Heart right ventricle (tissue), 16 donors: ENCODE measurements around the gene TCTN1. TPM values are rescaled to one million over a fixed set of nuclear protein-coding genes. Genes with fewer than 3 reads are reported as not detected.

Experiments used
- ATAC-seq, 8 donors: fragments of 200-7000 bp; cut with Tn5 transposase; one replicate each; pipeline ENCODE4 v1.9.1; 2020; ENCODE audit warnings: mild to moderate bottlenecking in 8 of 8, moderate library complexity in 8 of 8, moderate number of reproducible peaks in 1 of 8
- DNase-seq, 2 donors: peaks; one replicate each; pipeline ENCODE4 v3.0.0-alpha.2; 2020
- H3K27ac ChIP-seq, 10 donors: fragments of 200-600 bp; sonication (generic) in 2 of 10; one replicate each; pipeline versions ENCODE4 v1.5.0 to v1.8.0; 2020 to 2022; ENCODE audit warnings: mild to moderate bottlenecking in 3 of 10
- H3K27me3 ChIP-seq, 7 donors: fragments of 200-600 bp; one replicate each; pipeline ENCODE4 v1.8.0; 2021 to 2022; ENCODE audit warnings: mild to moderate bottlenecking in 2 of 7
- H3K36me3 ChIP-seq, 9 donors: fragments of 200-600 bp; sonication (generic) in 1 of 9; one replicate each; pipeline versions ENCODE4 v1.5.0 to v1.8.0; 2020 to 2022; ENCODE audit warnings: mild to moderate bottlenecking in 2 of 9
- H3K4me1 ChIP-seq, 9 donors: fragments of 200-600 bp; sonication (generic) in 1 of 9; one replicate each; pipeline versions ENCODE4 v1.5.0 to v1.8.0; 2020 to 2022; ENCODE audit warnings: mild to moderate bottlenecking in 4 of 9
- H3K4me3 ChIP-seq, 10 donors: fragments of 200-600 bp; sonication (generic) in 2 of 10; one replicate each; pipeline versions ENCODE4 v1.5.0 to v1.8.0; 2020 to 2022; ENCODE audit warnings: mild to moderate bottlenecking in 7 of 10, moderate library complexity in 2 of 10
- H3K9me3 ChIP-seq, 11 donors: fragments of 200-600 bp in 10 of 11; sonication (generic) in 2 of 11; one replicate each; pipeline versions ENCODE4 v1.5.0 to v1.8.0; 2013 to 2022; ENCODE audit warnings: mild to moderate bottlenecking in 2 of 11, control low read depth in 1 of 11, moderate library complexity in 1 of 11
- CTCF ChIP-seq, 9 donors: fragments of 200-600 bp; sonication (generic) in 2 of 9; IDR thresholded peaks; one replicate each; pipeline versions ENCODE4 v1.5.0 to v1.8.0; 2021 to 2022; ENCODE audit warnings: antibody characterized with exemption in 9 of 9, mild to moderate bottlenecking in 5 of 9, moderate library complexity in 1 of 9
- WGBS, 2 donors: extraction: QIAGEN DNeasy Blood & Tissue Kit; methylation state at CpG; one replicate each; pipeline ENCODE4 v1.1.7; 2013; ENCODE audit warnings: inconsistent platforms in 1 of 2; 5-methylcytosine and 5-hydroxymethylcytosine counted together
- intact Hi-C, 10 donors: fragments of 100-400 bp; cut with DNase I; formaldehyde crosslinking; loops; one replicate each; pipeline versions ENCODE4 v1.11.1 to v1.14.2; 2022
- polyA plus RNA-seq, 2 donors: library from polyadenylated mRNA; stranded (reverse); fragments of 200-250 nt; gene quantifications; one replicate each; pipeline ENCODE4 v1.2.3, GENCODE V29; 2013
- total RNA-seq, 10 donors: library from RNA; stranded (reverse); fragmentation: NEBNext Ultra II Directional in 3 of 10; extraction: Animal tissue kit (Norgen Biotek cat#: 25700) in 3 of 10; gene quantifications; one replicate each; pipeline versions ENCODE4 v1.2.1 to v1.2.4, GENCODE V29; 2021 to 2023
- donor health status: Arrhythmogenic right ventricular cardiomyopathy.
- donor health status: ischemic (EF 13 %, LVEDD 7.1; RV severe dilation, severe dysfunction).
- donor health status: healthy with polysubstance abuse.
- donor health status: DM: no; HTN: yes; CAD: no.
- donor health status: DM: no; HTN: no; CAD: no.
- donor health status: ischemic (EF 25% LVEDD 6.9; RV normal size, moderate dysfunction).
- donor health status: ischemic (EF 25% LVEDD 5.7; RV mildly dilated, moderate dysfunction).
- donor health status: healthy.
- donor health status: DM: yes; HTN: yes; CAD: no.
- donor health status: Ischemic cardiomyopathy.
- donor health status: ischemic (EF 35%, LVEDD 5.7; RV mildly dilated, moderate dysfunction).
- donor health status: nonischemic (EF 11% LVEDD 7.7; RV severe dilation, severe dysfunction).
- donor health status: DM: yes; HTN: yes; CAD: no.
- donor health status: PGD.
- donor health status: ischemic (EF 29% LVEDD 5.4; RV normal size, mild dysfunction).
- donor health status: nonischemic (EF 23%, LVEDD 6.1; RV moderate dilation, normal function).

Gene TCTN1
- total and polyA plus RNA-seq, 12 donors = 14.2 to 49.6 (median 25.2) TPM

DNA sequence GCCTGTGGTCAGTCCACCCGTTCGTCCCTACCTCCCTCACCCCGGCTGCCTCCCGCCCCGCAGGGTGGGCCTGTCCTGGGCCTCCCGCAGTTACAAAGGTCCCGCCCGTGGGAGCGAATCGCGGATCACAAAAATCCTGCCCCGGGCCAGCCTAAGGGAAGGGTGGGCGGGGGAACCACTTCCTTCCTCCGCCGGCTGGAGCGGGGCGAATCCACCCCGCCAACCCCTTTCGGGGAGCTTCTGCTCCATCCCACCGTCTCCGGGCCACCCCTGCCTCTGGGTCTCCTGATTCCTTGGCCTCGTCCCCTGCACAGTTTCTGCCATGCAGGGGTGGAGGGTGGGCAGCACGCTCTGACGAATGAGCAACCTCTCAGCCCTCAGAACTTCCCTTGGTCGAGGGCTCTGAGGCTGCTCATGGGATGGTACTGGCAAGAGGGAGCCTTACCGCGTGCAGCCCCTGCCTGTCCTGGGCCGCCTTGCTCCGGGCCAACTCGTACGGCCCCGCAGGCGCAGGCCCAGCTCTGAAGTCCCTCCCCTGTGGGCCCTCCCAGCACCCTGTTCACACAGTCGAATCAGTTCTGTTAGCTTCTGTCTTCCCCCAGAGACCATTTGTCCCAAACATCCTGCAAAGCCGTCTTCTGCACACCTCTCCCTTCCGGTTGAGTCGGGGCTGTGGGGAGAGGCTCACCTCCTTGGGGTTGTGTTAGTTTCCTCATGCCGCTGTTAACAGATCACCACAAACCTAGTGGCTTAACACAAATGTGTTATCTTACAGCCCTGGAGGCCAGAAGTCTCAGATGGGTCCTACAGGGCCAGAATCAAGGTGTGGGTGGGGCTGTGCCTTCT is 75.6 kb downstream of the TCTN1 start:
- Histone ChIP-seq H3K27me3 (no peaks in the 10 kb centered on the region), H3K9me3 (peaks cover 0 to 5% (median 0%) of the 10 kb centered on the region in 11 donors), H3K4me1 (peaks cover 9 to 73% (median 27%) of the 10 kb centered on the region in 9 donors), H3K27ac (peak overlapping the region; percentile 71 to 88 (median 82)), H3K36me3 (peaks cover 0 to 4% (median 0%) of the 10 kb centered on the region in 9 donors), H3K4me3 (peak overlapping the region; percentile 72 to 93 (median 83))
- DNase-seq (peak; percentile 72 to 75), ATAC-seq (peak; percentile 62 to 83 (median 76))
- intact Hi-C loops = loop anchor here in 4 of 10 donors (5.0 to 10.0 kb wide), 6 partner anchors 75 to 225 kb away; partner anchors contain the start of genes TCTN1 (in 2 of the 4), FAM216A (in 1 of the 4), GPN3 (in 1 of the 4) and RAD9B (in 1 of the 4)
- TF ChIP-seq CTCF (IDR thresholded peaks at IDR 0.05) = no peak
- WGBS, 2 donors = 5 to 7% methylated on average over 36 to 37 of the region's 38 CpGs

- intact Hi-C loops = loop anchor here in 4 of 10 donors (5.0 to 10.0 kb wide), 6 partner anchors 75 to 225 kb away; partner anchors contain the start of genes TCTN1 (in 2 of the 4), FAM216A (in 1 of the 4), GPN3 (in 1 of the 4) and RAD9B (in 1 of the 4)
- H3K4me1 ChIP-seq = peaks cover 9 to 79% (median 27%) of the 10 kb centered on the region in 9 donors
- no peak for TF ChIP-seq CTCF (IDR thresholded peaks at IDR 0.05)
- no peaks in the 10 kb centered on the region for H3K27me3 ChIP-seq
- peaks cover 0 to 4% (median 0%) of the 10 kb centered on the region in 11 donors for H3K9me3 ChIP-seq
- peak overlapping the region in 4 of 10 donors; percentile 78 to 91 (median 83) for H3K4me3 ChIP-seq
- DNase-seq (no peak), ATAC-seq (no peak)
- peaks cover 0 to 4% (median 0%) of the 10 kb centered on the region in 9 donors for H3K36me3 ChIP-seq
- WGBS, 2 donors = 64 to 78% methylated on average over 4 of the region's 4 CpGs
- H3K27ac ChIP-seq = peak overlapping the region in 9 of 10 donors; percentile 71 to 88 (median 85)
Observed at GRCh38 chr12:110690127-110690430, 76.2 kb downstream of the TCTN1 start.

GRCh38 chr12:110693731-110694130 is 79.8 kb downstream of the TCTN1 start:
- intact Hi-C loops = loop anchor here in 5 of 10 donors (2.0 to 10.0 kb wide), 7 partner anchors 53 to 229 kb away; partner anchors contain the start of genes TCTN1 (in 2 of the 5), FAM216A (in 1 of the 5), GPN3 (in 1 of the 5) and RAD9B (in 1 of the 5)
- Histone ChIP-seq H3K36me3 (no peaks in the 10 kb centered on the region), H3K4me3 (no peak overlapping the region), H3K27me3 (no peaks in the 10 kb centered on the region), H3K4me1 (peaks cover 4 to 86% (median 23%) of the 10 kb centered on the region in 9 donors), H3K9me3 (no peaks in the 10 kb centered on the region), H3K27ac (peak overlapping the region; percentile 32 to 88 (median 71))
- WGBS, 2 donors = 68 to 80% methylated on average over 7 of the region's 7 CpGs
- DNase-seq = no peak
- no peak for ATAC-seq
- no peak for TF ChIP-seq CTCF (IDR thresholded peaks at IDR 0.05)

DNA sequence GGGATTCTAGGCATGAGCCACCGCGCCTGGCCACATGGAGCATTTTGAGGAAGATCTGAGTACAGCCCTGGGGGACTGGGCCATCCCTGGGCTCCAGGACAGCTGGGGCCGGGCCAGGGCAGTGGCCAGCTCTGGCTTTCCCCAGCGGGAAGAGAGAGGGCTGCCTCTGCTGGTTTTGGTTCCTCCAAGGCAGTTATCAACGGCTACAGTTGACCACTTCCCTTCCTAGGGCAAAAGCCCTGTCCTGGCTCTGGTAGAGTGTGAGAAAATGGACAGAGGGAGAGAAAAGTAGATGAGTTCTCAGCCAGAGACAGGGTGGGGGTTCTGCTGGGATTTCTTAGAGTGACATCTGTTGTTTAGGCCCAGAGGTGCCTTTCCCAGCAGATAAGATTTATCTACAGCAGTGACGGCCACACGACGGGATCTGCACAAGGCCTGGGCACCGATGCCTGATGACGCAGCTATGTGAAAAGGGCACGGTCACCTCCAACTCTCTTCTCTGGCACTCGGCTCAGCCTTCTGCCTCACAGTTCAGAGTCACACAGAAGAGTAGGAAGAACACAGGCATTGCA is 80.5 kb downstream of the TCTN1 start:
- peak; percentile 15 to 87 (median 56) for ATAC-seq
- Histone ChIP-seq H3K27me3 (no peaks in the 10 kb centered on the region), H3K4me3 (no peak overlapping the region), H3K9me3 (no peaks in the 10 kb centered on the region), H3K27ac (peak overlapping the region; percentile 32 to 88 (median 71)), H3K4me1 (peaks cover 9 to 90% (median 25%) of the 10 kb centered on the region in 9 donors), H3K36me3 (no peaks in the 10 kb centered on the region)
- intact Hi-C loops = loop anchor here in 5 of 10 donors (2.0 to 10.0 kb wide), 7 partner anchors 54 to 230 kb away; partner anchors contain the start of genes TCTN1 (in 2 of the 5), FAM216A (in 1 of the 5), GPN3 (in 1 of the 5) and RAD9B (in 1 of the 5)
- 47 to 51% methylated on average over 12 of the region's 12 CpGs for WGBS, 2 donors
- TF ChIP-seq CTCF (IDR thresholded peaks at IDR 0.05) = no peak
- DNase-seq = peak; percentile 38 to 69
